CD4-positive, alpha-beta memory T cell (primary cell): ENCODE measurements around the gene OSTF1. TPM values are rescaled to one million over a fixed set of nuclear protein-coding genes. Genes with fewer than 3 reads are reported as not detected.

Source experiments
- CTCF ChIA-PET: fragments of 350-600 bp; sonication (Branson Sonifier 250); formaldehyde crosslinking; loops from one replicate; lab custom pipeline; 2021; ENCODE audit warnings: inconsistent platforms; ENCODE audit not compliant: partially characterized antibody; lab: Charles Lee
- POLR2A ChIA-PET: fragments of 350-600 bp; sonication (Branson Sonifier 250); formaldehyde crosslinking; loops from one replicate; lab custom pipeline; 2021; ENCODE audit not compliant: partially characterized antibody; lab: Charles Lee
- DNase-seq, 5 donors: peaks; one replicate each; pipeline versions ENCODE4 v3.0.0 to v3.0.0-alpha.2; 2020 to 2022; ENCODE audit warnings: mixed read lengths in 1 of 5
- H3K27ac ChIP-seq: one replicate; pipeline ENCODE4 v1.7.0; 2013; ENCODE audit warnings: low read depth, low read length
- H3K27me3 ChIP-seq: 2 replicates; pipeline ENCODE4 v1.7.0; 2013; ENCODE audit warnings: mild to moderate bottlenecking, low read length, moderate library complexity; ENCODE audit not compliant: insufficient read depth
- H3K36me3 ChIP-seq: 2 replicates; pipeline ENCODE4 v1.7.0; 2013; ENCODE audit warnings: mild to moderate bottlenecking, low read length, moderate library complexity; ENCODE audit not compliant: insufficient read depth
- H3K4me1 ChIP-seq: 2 replicates; pipeline ENCODE4 v1.7.0; 2013; ENCODE audit warnings: mild to moderate bottlenecking, low read length, moderate library complexity; ENCODE audit not compliant: insufficient read depth
- H3K4me3 ChIP-seq, 2 donors: one replicate each; pipeline ENCODE4 v1.7.0; 2013; ENCODE audit warnings: low read length in 2 of 2, mild to moderate bottlenecking in 1 of 2
- H3K9me3 ChIP-seq, 2 donors: one replicate each; pipeline ENCODE4 v1.7.0; 2013; ENCODE audit warnings: low read length in 2 of 2, control low read depth in 1 of 2; ENCODE audit not compliant: control insufficient read depth in 1 of 2
- H3K27ac Mint-ChIP-seq, 7 donors: one replicate each; pipeline ENCODE4 v1.8.0; 2020 to 2021; ENCODE audit warnings: mixed read lengths in 7 of 7, mild to moderate bottlenecking in 6 of 7, inconsistent platforms in 3 of 7, moderate library complexity in 3 of 7
- H3K27me3 Mint-ChIP-seq, 2 donors: one replicate each; pipeline ENCODE4 v1.8.0; 2020 to 2021; ENCODE audit warnings: mixed read lengths in 2 of 2
- H3K36me3 Mint-ChIP-seq, 2 donors: one replicate each; pipeline ENCODE4 v1.8.0; 2020 to 2021; ENCODE audit warnings: mixed read lengths in 2 of 2, inconsistent platforms in 1 of 2, mild to moderate bottlenecking in 1 of 2
- H3K4me1 Mint-ChIP-seq, 4 donors: one replicate each; pipeline ENCODE4 v1.8.0; 2020 to 2021; ENCODE audit warnings: mixed read lengths in 4 of 4, mild to moderate bottlenecking in 1 of 4
- H3K4me3 Mint-ChIP-seq, 8 donors: one replicate each; pipeline ENCODE4 v1.8.0; 2020 to 2021; ENCODE audit warnings: mixed read lengths in 8 of 8, mild to moderate bottlenecking in 7 of 8, moderate library complexity in 6 of 8, inconsistent platforms in 3 of 8
- H3K9me3 Mint-ChIP-seq, 8 donors: one replicate each; pipeline ENCODE4 v1.8.0; 2020 to 2021; ENCODE audit warnings: mixed read lengths in 8 of 8, mild to moderate bottlenecking in 5 of 8, inconsistent platforms in 3 of 8, moderate library complexity in 1 of 8
- intact Hi-C: fragments of 100-400 bp; cut with micrococcal nuclease; formaldehyde crosslinking; loops from one replicate; pipeline ENCODE4 v1.15.1; 2023
- polyA plus RNA-seq, 2 donors: library from polyadenylated mRNA; unstranded; fragments of 300-500 nt; fragmentation: Illumina TruSeq; gene quantifications; one replicate each; pipeline ENCODE4 v1.2.3, GENCODE V29; 2021
- total RNA-seq, 2 experiments: library from RNA; stranded (reverse); gene quantifications; one replicate each; pipeline ENCODE4 v1.2.3, GENCODE V29; 2021

The OSTF1 gene
- total and polyA plus RNA-seq, 4 experiments from 2014 or later, result 59.8 to 188 (median 119) TPM

DNA sequence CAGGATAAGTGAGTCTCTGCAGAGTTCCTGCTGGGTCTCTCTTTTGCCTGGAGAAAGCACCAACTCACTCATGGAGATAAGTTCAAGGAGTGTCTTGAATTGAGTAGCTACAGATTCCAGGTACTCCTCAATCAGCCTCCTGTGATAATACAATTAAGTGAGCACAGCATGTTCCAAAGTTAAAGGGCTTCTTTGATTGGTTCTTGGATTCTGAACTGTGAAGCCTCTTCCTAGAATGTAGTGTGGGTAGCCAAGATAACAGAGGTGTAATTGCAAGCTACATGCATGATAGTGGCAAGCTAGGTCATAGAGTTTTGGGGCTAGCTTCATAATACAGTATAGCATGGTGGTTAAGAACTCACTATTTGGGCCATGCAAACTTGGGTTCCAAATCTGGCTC lies 37.0 kb upstream of the OSTF1 start:
- no peak overlapping the region for H3K27ac Mint-ChIP-seq
- H3K9me3 Mint-ChIP-seq, result peaks cover 0 to 2% (median 0%) of the 10 kb centered on the region in 8 donors
- H3K27me3 Mint-ChIP-seq, result peaks cover 0 to 2% of the 10 kb centered on the region in 2 donors
- no peaks in the 10 kb centered on the region for H3K36me3 Mint-ChIP-seq
- no peak overlapping the region for H3K4me3 Mint-ChIP-seq
- H3K27me3 ChIP-seq, result no peaks in the 10 kb centered on the region
- POLR2A ChIA-PET, result interaction anchor here (0.6 kb wide), 1 partner anchor 12 kb away, joined by 3 read pairs; no protein-coding TSS in a partner anchor
- H3K4me1 Mint-ChIP-seq, result no peaks in the 10 kb centered on the region
- no peaks in the 10 kb centered on the region for H3K4me1 ChIP-seq
- CTCF ChIA-PET, result interaction anchor here (1.6 to 2.2 kb wide), 2 partner anchors 22 to 275 kb away, joined by 5 read pairs; no protein-coding TSS in a partner anchor
- no peaks in the 10 kb centered on the region for H3K9me3 ChIP-seq
- no peaks in the 10 kb centered on the region for H3K36me3 ChIP-seq
- no peak overlapping the region for H3K27ac ChIP-seq
- no peak for DNase-seq
- H3K4me3 ChIP-seq, result no peak overlapping the region
- intact Hi-C loops, result no loop called here

DNA sequence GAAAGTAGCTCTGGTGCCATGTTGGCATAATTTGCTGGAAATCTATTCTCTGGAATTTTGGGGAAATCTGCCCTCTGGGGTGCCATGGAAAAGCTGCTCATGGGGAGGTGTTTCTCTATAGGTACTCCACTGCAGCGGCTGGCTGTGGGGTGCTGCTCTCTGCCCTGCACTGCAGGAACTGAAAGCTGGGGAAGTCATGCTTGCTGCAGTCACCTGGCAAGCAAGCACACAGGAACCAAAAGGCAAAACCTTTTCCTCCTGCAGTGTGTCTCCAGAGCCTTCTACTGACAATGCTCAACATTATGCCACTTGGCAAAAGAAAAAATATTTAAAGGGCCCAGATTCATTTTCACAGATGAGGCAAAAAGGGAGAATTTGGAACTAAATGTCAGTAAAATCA lies 34.4 kb upstream of the OSTF1 start:
- CTCF ChIA-PET, result interaction anchor here (1.8 kb wide), 1 partner anchor 10 kb away, joined by 4 read pairs; no protein-coding TSS in a partner anchor
- intact Hi-C loops, result no loop called here

DNA sequence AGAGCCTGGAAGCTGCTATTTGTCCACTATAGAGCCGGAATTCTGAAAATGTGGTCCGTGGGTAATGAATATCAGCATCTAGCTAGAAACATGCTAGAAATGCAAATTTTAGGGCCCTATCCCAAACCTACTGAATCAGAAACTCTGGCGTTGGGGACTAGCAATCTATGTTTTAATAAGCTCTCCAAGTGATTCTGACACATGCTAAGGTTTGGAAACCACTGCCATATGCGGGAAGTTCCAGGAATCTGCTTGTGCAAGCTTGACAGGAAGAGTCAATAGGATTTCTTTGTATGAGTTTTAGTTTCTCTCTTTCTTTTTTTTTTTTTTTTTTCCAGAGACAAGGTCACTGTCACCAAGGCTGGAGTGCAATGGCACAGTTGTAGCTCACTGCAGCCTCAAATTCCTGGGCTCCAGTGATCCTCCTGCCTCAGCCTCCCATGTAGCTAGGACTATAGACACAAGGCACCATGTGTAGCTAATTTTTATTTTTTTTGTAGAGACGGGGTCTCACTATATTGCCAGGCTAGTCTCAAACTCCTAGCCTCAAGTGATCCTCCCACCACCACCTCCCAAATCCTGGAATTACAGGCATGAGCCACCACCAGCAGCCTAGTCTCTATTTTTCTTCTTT lies 33.8 kb upstream of the OSTF1 start:
- Mint-ChIP-seq H3K4me3 (no peak overlapping the region), H3K36me3 (peaks cover 4 to 8% of the 10 kb centered on the region in 2 donors), H3K4me1 (no peaks in the 10 kb centered on the region), H3K27me3 (no peaks in the 10 kb centered on the region), H3K9me3 (peaks cover 0 to 7% (median 1%) of the 10 kb centered on the region in 8 donors), H3K27ac (no peak overlapping the region)
- no peaks in the 10 kb centered on the region for H3K36me3 ChIP-seq
- no peaks in the 10 kb centered on the region for H3K27me3 ChIP-seq
- no peaks in the 10 kb centered on the region for H3K4me1 ChIP-seq
- H3K4me3 ChIP-seq, result no peak overlapping the region
- CTCF ChIA-PET, result interaction anchor here (1.8 kb wide), 1 partner anchor 9 kb away, joined by 4 read pairs; no protein-coding TSS in a partner anchor
- H3K27ac ChIP-seq, result no peak overlapping the region
- intact Hi-C loops, result no loop called here
- no peak for DNase-seq
- no peaks in the 10 kb centered on the region for H3K9me3 ChIP-seq
- POLR2A ChIA-PET, result no interaction called here

More for the DNA sequence above, 34.4 kb upstream of the OSTF1 start:
- Mint-ChIP-seq H3K36me3 (peaks cover 0 to 4% of the 10 kb centered on the region in 2 donors), H3K27ac (no peak overlapping the region), H3K4me1 (no peaks in the 10 kb centered on the region), H3K9me3 (peaks cover 0 to 4% (median 0%) of the 10 kb centered on the region in 8 donors), H3K27me3 (no peaks in the 10 kb centered on the region), H3K4me3 (no peak overlapping the region)
- Histone ChIP-seq H3K9me3 (no peaks in the 10 kb centered on the region), H3K27me3 (no peaks in the 10 kb centered on the region), H3K4me3 (no peak overlapping the region), H3K27ac (no peak overlapping the region), H3K4me1 (no peaks in the 10 kb centered on the region), H3K36me3 (no peaks in the 10 kb centered on the region)
- DNase-seq, result no peak
- POLR2A ChIA-PET, result no interaction called here

DNA sequence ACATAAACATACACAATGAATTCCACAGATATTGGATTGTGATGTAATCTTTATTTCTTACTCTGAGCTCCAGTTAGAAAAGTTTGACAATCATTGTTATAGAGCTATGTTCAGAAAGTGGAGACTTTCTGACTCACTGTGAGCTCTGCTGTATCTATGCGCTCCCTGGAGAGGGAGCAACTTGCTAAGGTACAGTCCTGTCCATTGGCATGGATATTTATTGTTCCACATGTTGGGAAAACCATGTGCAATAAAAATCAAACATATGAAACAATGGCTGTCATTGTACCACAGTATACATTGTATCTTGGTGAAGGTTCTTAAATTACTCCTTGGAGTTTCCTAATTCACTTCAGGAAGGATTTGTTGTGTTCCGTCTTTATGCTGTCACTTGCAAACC lies 27.1 kb upstream of the OSTF1 start:
- Mint-ChIP-seq H3K4me1 (no peaks in the 10 kb centered on the region), H3K9me3 (peaks cover 0 to 11% (median 4%) of the 10 kb centered on the region in 8 donors), H3K27me3 (no peaks in the 10 kb centered on the region), H3K27ac (no peak overlapping the region), H3K36me3 (peaks cover 31 to 55% of the 10 kb centered on the region in 2 donors), H3K4me3 (no peak overlapping the region)
- H3K4me3 ChIP-seq, result no peak overlapping the region
- H3K9me3 ChIP-seq, result no peaks in the 10 kb centered on the region
- H3K36me3 ChIP-seq, result peaks cover 12% of the 10 kb centered on the region
- ChIA-PET CTCF (no interaction called here), POLR2A (no interaction called here)
- DNase-seq, result no peak
- H3K27me3 ChIP-seq, result no peaks in the 10 kb centered on the region
- intact Hi-C loops, result no loop called here
- no peak overlapping the region for H3K27ac ChIP-seq
- no peaks in the 10 kb centered on the region for H3K4me1 ChIP-seq

DNA sequence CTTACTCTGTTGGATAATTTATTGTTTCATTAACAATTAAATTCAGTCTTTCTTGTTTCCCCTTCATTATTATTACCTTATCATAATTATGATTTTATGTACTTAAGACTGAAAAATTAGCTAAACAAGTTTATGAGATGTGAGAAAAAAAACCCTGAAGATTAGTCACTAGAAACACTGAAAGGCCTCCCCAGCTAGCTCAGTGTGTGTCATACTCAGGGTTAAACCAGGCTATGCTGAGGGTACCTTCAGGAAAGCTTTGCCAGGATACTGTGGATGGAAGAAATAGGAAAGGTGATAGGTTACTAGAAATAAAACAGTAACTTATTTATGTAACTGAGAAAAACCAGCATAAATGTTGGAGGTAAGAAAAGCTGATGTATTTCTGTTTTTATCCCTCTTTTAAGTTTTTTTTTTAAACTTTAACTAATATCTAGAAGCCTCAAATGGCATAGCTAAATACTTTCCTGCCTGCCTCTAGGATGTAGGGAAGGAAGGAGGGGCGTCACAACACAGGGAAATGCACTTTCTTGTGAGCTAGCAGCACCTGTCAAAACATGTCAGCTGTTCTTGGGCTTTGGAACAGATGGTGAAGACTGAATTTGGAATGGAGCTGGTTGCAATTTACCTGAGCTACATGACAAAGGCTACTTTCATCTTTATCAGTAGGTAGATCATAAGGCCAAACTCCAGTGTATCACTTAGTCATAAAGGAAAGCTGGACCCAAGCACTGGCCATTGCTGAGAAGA lies 24.6 kb upstream of the OSTF1 start:
- Histone ChIP-seq H3K9me3 (no peaks in the 10 kb centered on the region), H3K27me3 (no peaks in the 10 kb centered on the region), H3K27ac (no peak overlapping the region), H3K4me1 (no peaks in the 10 kb centered on the region), H3K36me3 (peaks cover 32% of the 10 kb centered on the region), H3K4me3 (no peak overlapping the region)
- ChIA-PET CTCF (interaction anchor here (0.7 to 3.1 kb wide), 9 partner anchors 9 to 291 kb away, joined by 3 to 15 read pairs (median 4); partner anchors contain the start of gene C9orf40), POLR2A (interaction anchor here (1.3 kb wide), 1 partner anchor 35 kb away, joined by 5 read pairs; the partner anchor contains the start of gene CARNMT1)
- H3K4me3 Mint-ChIP-seq, result no peak overlapping the region
- no peak for DNase-seq
- intact Hi-C loops, result no loop called here
- peak overlapping the region in 5 of 7 donors; percentile 3 to 78 (median 62) for H3K27ac Mint-ChIP-seq
- H3K27me3 Mint-ChIP-seq, result no peaks in the 10 kb centered on the region
- H3K36me3 Mint-ChIP-seq, result peaks cover 54 to 74% of the 10 kb centered on the region in 2 donors
- H3K4me1 Mint-ChIP-seq, result peaks cover 0 to 5% (median 0%) of the 10 kb centered on the region in 4 donors
- H3K9me3 Mint-ChIP-seq, result peaks cover 0 to 11% (median 1%) of the 10 kb centered on the region in 8 donors

DNA sequence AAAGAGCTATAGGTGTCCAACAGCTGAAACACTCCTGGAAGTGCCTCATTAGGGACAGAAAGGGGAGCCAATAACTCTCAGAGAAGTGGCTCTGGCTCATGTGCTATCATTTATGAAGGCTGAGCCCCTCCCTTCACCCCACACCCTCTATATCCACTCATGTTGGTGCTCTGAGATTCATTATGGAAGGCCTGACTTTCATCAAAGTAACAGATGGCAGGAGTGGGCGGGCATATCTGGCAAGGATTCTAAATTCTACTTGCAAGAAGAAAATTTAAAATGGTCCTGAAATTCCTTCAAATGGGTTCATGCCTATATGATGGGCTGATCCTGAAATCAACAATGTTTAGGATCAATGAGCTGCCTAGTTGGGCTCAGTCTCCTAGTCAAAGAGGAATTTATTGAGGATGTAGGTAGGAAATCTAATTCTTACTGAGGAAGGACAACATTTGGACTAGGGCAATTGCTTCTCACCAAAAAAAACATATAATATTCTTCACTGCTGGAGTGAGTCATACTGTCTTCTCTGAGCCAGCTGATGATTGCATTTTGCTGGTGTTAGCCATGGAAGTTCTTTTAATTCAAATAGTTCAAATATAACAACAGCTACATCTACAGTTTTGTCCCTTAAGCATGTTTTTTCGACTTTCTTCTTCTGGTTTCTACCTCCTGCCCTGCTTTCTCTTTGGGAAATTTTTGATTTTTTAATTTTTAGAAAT lies 23.8 kb upstream of the OSTF1 start:
- H3K4me3 Mint-ChIP-seq, result no peak overlapping the region
- peaks cover 50 to 77% of the 10 kb centered on the region in 2 donors for H3K36me3 Mint-ChIP-seq
- ChIA-PET POLR2A (no interaction called here), CTCF (interaction anchor here (0.7 to 3.1 kb wide), 9 partner anchors 10 to 292 kb away, joined by 3 to 15 read pairs (median 4); partner anchors contain the start of gene C9orf40)
- H3K27ac Mint-ChIP-seq, result peak overlapping the region in 4 of 7 donors; percentile 17 to 78 (median 58)
- Histone ChIP-seq H3K27ac (no peak overlapping the region), H3K4me3 (no peak overlapping the region), H3K36me3 (peaks cover 35% of the 10 kb centered on the region), H3K4me1 (no peaks in the 10 kb centered on the region), H3K27me3 (no peaks in the 10 kb centered on the region), H3K9me3 (no peaks in the 10 kb centered on the region)
- intact Hi-C loops, result no loop called here
- no peak for DNase-seq
- peaks cover 0 to 5% (median 1%) of the 10 kb centered on the region in 8 donors for H3K9me3 Mint-ChIP-seq
- H3K27me3 Mint-ChIP-seq, result no peaks in the 10 kb centered on the region
- H3K4me1 Mint-ChIP-seq, result peaks cover 0 to 8% (median 0%) of the 10 kb centered on the region in 4 donors
